Heart right ventricle (tissue), 16 donors: ENCODE measurements around the gene PRKRA. TPM values are rescaled to one million over a fixed set of nuclear protein-coding genes. Genes with fewer than 3 reads are reported as not detected.

ENCODE experiments used
- ATAC-seq, 8 donors: fragments of 200-7000 bp; cut with Tn5 transposase; one replicate each; pipeline ENCODE4 v1.9.1; 2020; ENCODE audit warnings: mild to moderate bottlenecking in 8 of 8, moderate library complexity in 8 of 8, moderate number of reproducible peaks in 1 of 8
- DNase-seq, 2 donors: peaks; one replicate each; pipeline ENCODE4 v3.0.0-alpha.2; 2020
- H3K27ac ChIP-seq, 10 donors: fragments of 200-600 bp; sonication (generic) in 2 of 10; one replicate each; pipeline versions ENCODE4 v1.5.0 to v1.8.0; 2020 to 2022; ENCODE audit warnings: mild to moderate bottlenecking in 3 of 10
- H3K27me3 ChIP-seq, 7 donors: fragments of 200-600 bp; one replicate each; pipeline ENCODE4 v1.8.0; 2021 to 2022; ENCODE audit warnings: mild to moderate bottlenecking in 2 of 7
- H3K36me3 ChIP-seq, 9 donors: fragments of 200-600 bp; sonication (generic) in 1 of 9; one replicate each; pipeline versions ENCODE4 v1.5.0 to v1.8.0; 2020 to 2022; ENCODE audit warnings: mild to moderate bottlenecking in 2 of 9
- H3K4me1 ChIP-seq, 9 donors: fragments of 200-600 bp; sonication (generic) in 1 of 9; one replicate each; pipeline versions ENCODE4 v1.5.0 to v1.8.0; 2020 to 2022; ENCODE audit warnings: mild to moderate bottlenecking in 4 of 9
- H3K4me3 ChIP-seq, 10 donors: fragments of 200-600 bp; sonication (generic) in 2 of 10; one replicate each; pipeline versions ENCODE4 v1.5.0 to v1.8.0; 2020 to 2022; ENCODE audit warnings: mild to moderate bottlenecking in 7 of 10, moderate library complexity in 2 of 10
- H3K9me3 ChIP-seq, 11 donors: fragments of 200-600 bp in 10 of 11; sonication (generic) in 2 of 11; one replicate each; pipeline versions ENCODE4 v1.5.0 to v1.8.0; 2013 to 2022; ENCODE audit warnings: mild to moderate bottlenecking in 2 of 11, control low read depth in 1 of 11, moderate library complexity in 1 of 11
- CTCF ChIP-seq, 9 donors: fragments of 200-600 bp; sonication (generic) in 2 of 9; IDR thresholded peaks; one replicate each; pipeline versions ENCODE4 v1.5.0 to v1.8.0; 2021 to 2022; ENCODE audit warnings: antibody characterized with exemption in 9 of 9, mild to moderate bottlenecking in 5 of 9, moderate library complexity in 1 of 9
- WGBS, 2 donors: extraction: QIAGEN DNeasy Blood & Tissue Kit; methylation state at CpG; one replicate each; pipeline ENCODE4 v1.1.7; 2013; ENCODE audit warnings: inconsistent platforms in 1 of 2; 5-methylcytosine and 5-hydroxymethylcytosine counted together
- intact Hi-C, 10 donors: fragments of 100-400 bp; cut with DNase I; formaldehyde crosslinking; loops; one replicate each; pipeline versions ENCODE4 v1.11.1 to v1.14.2; 2022
- polyA plus RNA-seq, 2 donors: library from polyadenylated mRNA; stranded (reverse); fragments of 200-250 nt; gene quantifications; one replicate each; pipeline ENCODE4 v1.2.3, GENCODE V29; 2013
- total RNA-seq, 10 donors: library from RNA; stranded (reverse); fragmentation: NEBNext Ultra II Directional in 3 of 10; extraction: Animal tissue kit (Norgen Biotek cat#: 25700) in 3 of 10; gene quantifications; one replicate each; pipeline versions ENCODE4 v1.2.1 to v1.2.4, GENCODE V29; 2021 to 2023
- donor health status: Arrhythmogenic right ventricular cardiomyopathy.
- donor health status: ischemic (EF 13 %, LVEDD 7.1; RV severe dilation, severe dysfunction).
- donor health status: healthy with polysubstance abuse.
- donor health status: DM: no; HTN: yes; CAD: no.
- donor health status: DM: no; HTN: no; CAD: no.
- donor health status: ischemic (EF 25% LVEDD 6.9; RV normal size, moderate dysfunction).
- donor health status: ischemic (EF 25% LVEDD 5.7; RV mildly dilated, moderate dysfunction).
- donor health status: healthy.
- donor health status: DM: yes; HTN: yes; CAD: no.
- donor health status: Ischemic cardiomyopathy.
- donor health status: ischemic (EF 35%, LVEDD 5.7; RV mildly dilated, moderate dysfunction).
- donor health status: nonischemic (EF 11% LVEDD 7.7; RV severe dilation, severe dysfunction).
- donor health status: DM: yes; HTN: yes; CAD: no.
- donor health status: PGD.
- donor health status: ischemic (EF 29% LVEDD 5.4; RV normal size, mild dysfunction).
- donor health status: nonischemic (EF 23%, LVEDD 6.1; RV moderate dilation, normal function).

The PRKRA gene
- total and polyA plus RNA-seq, 12 donors = 39.7 to 55.3 (median 43.9) TPM

- 73 to 83% methylated on average over 4 of the region's 4 CpGs for WGBS, 2 donors
- intact Hi-C loops = no loop called here
- no peaks in the 10 kb centered on the region for H3K27me3 ChIP-seq
- TF ChIP-seq CTCF (IDR thresholded peaks at IDR 0.05) = no peak
- H3K27ac ChIP-seq = no peak overlapping the region
- H3K4me1 ChIP-seq = no peaks in the 10 kb centered on the region
- H3K9me3 ChIP-seq = no peaks in the 10 kb centered on the region
- no peak for ATAC-seq
- DNase-seq = no peak
- peaks cover 0 to 48% (median 0%) of the 10 kb centered on the region in 9 donors for H3K36me3 ChIP-seq
- H3K4me3 ChIP-seq = no peak overlapping the region
These were observed 65.3 kb downstream of the PRKRA start for GRCh38 chr2:178385595-178386148.

DNA sequence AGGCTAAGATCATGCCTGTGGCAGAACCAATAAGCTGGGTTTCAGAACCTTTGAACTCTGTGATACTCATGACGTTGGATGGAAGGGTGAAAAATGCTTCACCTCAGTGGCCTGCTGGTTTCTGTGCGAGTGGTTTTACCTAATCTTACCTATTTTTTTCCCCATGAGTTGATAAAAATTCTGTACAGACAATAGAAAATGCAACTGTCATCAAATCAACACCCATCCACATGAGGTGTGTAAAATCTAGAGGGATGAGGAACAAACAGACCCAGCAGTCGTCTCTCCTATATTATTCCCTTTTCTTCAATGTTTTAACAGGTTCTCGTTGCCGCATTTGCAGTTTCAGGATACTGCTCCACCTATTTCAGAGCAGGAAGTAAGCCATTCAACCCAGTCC, 67.3 kb downstream of the PRKRA start:
- intact Hi-C loops = no loop called here
- no peak for TF ChIP-seq CTCF (IDR thresholded peaks at IDR 0.05)
- ATAC-seq = no peak
- Histone ChIP-seq H3K9me3 (no peaks in the 10 kb centered on the region), H3K27me3 (no peaks in the 10 kb centered on the region), H3K27ac (no peak overlapping the region), H3K36me3 (peaks cover 0 to 48% (median 0%) of the 10 kb centered on the region in 9 donors), H3K4me3 (no peak overlapping the region), H3K4me1 (no peaks in the 10 kb centered on the region)
- 83 to 84% methylated on average over 5 of the region's 5 CpGs for WGBS, 2 donors
- no peak for DNase-seq

Other genes with a start within 250 kb of the PRKRA start
- gene PJVK, start 203 bp upstream of the PRKRA start, total RNA-seq = 1 to 10 TPM in 7 of 10 donors, under 1 TPM in 3; 0.57 to 2.0 (median 1.7) TPM
- gene PJVK, start 203 bp upstream of the PRKRA start, polyA plus RNA-seq = 1 to 10 TPM in 1 of 2 donors, under 1 TPM in 1; 0.54 to 6.6 TPM
- gene FKBP7, start 27.4 kb upstream of the PRKRA start, total RNA-seq = 10 to 100 TPM in 4 of 10 donors, 1 to 10 TPM in 6; 6.1 to 11.3 (median 9.2) TPM
- 10 to 100 TPM in 1 of 2 donors, 1 to 10 TPM in 1; 6.1 to 12.4 TPM for gene FKBP7, start 27.4 kb upstream of the PRKRA start, polyA plus RNA-seq
- gene PLEKHA3, start 29.3 kb upstream of the PRKRA start, total RNA-seq = 10 to 100 TPM; 32.4 to 53.2 (median 41.4) TPM
- gene PLEKHA3, start 29.3 kb upstream of the PRKRA start, polyA plus RNA-seq = 1 to 10 TPM; 2.5 to 6.4 TPM